ENCODE results near the gene MIOX. TPM values are rescaled to one million over a fixed set of nuclear protein-coding genes. Genes with fewer than 3 reads are reported as not detected.
A peak's percentile ranks its signal among the peaks of the same experiment; 100 is the strongest.

Gene MIOX
- total RNA-seq, 1 donor = not detected

DNA sequence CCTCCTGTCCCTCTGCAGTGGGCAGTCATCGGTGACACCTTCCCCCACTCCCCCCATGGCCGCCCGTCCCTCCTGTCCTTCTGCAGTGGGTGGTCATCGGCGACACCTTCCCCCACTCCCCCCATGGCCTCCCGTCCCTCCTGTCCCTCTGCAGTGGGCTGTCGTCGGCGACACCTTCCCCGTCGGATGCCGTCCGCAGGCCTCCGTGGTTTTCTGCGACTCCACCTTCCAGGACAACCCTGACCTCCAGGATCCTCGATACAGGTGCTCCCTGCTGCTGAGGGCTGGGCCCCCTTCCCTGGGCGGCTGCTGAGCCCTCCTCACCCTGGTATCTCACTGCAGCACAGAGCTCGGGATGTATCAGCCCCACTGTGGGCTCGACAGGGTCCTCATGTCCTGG lies 2.2 kb downstream of the MIOX start:
- H3K4me1 ChIP-seq (ENCODE audit: insufficient read depth, low read length) = no peaks in the 10 kb centered on the region
- no peak overlapping the region for H3K27ac ChIP-seq (ENCODE audit: low read depth, low read length)
- no peaks in the 10 kb centered on the region for H3K27me3 ChIP-seq (ENCODE audit: insufficient read depth, low read length)
- H3K4me3 ChIP-seq (ENCODE audit: insufficient read depth, low read length) = no peak overlapping the region
- no peaks in the 10 kb centered on the region for H3K9me3 ChIP-seq (ENCODE audit: low read depth, low read length)
- H2AFZ ChIP-seq (ENCODE audit: low read length) = no peak overlapping the region
- H3K36me3 ChIP-seq (ENCODE audit: insufficient read depth, low read length) = no peaks in the 10 kb centered on the region
- no peak for TF ChIP-seq CTCF (IDR thresholded peaks at IDR 0.05; ENCODE audit: extremely low read depth, low read depth, low read length)
- H3K4me2 ChIP-seq (ENCODE audit: insufficient read depth, low read length) = no peak overlapping the region
- no peaks in the 10 kb centered on the region for H4K20me1 ChIP-seq (ENCODE audit: insufficient read depth, low read length)
- peak; percentile 52 for DNase-seq (ENCODE audit: insufficient read length, low spot score, missing footprints)
- no peaks in the 10 kb centered on the region for H3K79me2 ChIP-seq (ENCODE audit: insufficient read depth, low read length)

DNA sequence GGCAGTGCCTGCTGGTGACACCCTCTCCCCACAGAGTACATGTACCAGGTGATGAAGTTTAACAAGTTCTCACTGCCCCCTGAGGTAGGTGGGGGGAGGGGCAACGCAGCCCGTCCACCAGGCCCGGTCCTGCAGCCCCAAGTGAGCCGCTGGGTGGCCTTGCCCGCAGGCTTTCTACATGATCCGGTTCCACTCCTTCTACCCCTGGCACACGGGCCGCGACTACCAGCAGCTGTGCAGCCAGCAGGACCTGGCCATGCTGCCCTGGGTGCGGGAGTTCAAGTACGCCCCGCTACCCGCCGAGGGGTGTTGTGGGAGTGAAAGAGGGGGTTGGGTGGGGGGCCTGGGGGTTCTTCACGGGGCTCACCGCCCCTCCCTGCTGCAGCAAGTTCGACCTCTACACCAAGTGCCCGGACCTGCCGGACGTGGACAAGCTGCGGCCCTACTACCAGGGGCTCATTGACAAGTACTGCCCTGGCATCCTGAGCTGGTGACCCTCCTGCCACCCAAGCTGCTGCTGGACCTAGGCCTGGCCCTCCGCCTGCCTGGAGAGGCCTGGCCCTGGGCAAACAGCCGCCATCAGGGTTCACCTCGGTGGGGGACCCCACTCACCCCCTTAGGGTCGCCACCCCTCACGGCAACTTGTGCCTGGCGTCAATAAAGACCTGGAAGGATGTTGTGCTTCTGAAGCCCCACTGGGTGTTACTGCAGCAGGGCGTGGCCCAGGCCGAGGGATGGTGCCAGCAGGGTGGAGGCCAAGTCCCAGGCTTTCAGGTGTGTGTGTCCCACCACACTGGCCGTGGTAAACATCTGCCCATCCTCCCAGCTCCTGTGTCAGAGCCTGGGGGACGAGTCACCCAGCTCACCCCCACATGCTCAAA lies 2.9 kb downstream of the MIOX start:
- Histone ChIP-seq H2AFZ (ENCODE audit: low read length) (no peak overlapping the region), H3K79me2 (ENCODE audit: insufficient read depth, low read length) (no peaks in the 10 kb centered on the region), H3K4me2 (ENCODE audit: insufficient read depth, low read length) (no peak overlapping the region), H3K27ac (ENCODE audit: low read depth, low read length) (no peak overlapping the region), H3K4me1 (ENCODE audit: insufficient read depth, low read length) (no peaks in the 10 kb centered on the region), H3K27me3 (ENCODE audit: insufficient read depth, low read length) (no peaks in the 10 kb centered on the region), H4K20me1 (ENCODE audit: insufficient read depth, low read length) (no peaks in the 10 kb centered on the region), H3K4me3 (ENCODE audit: insufficient read depth, low read length) (no peak overlapping the region), H3K9me3 (ENCODE audit: low read depth, low read length) (no peaks in the 10 kb centered on the region), H3K36me3 (ENCODE audit: insufficient read depth, low read length) (no peaks in the 10 kb centered on the region)
- TF ChIP-seq CTCF (IDR thresholded peaks at IDR 0.05; ENCODE audit: extremely low read depth, low read depth, low read length) = no peak
- peak; percentile 81 for DNase-seq (ENCODE audit: insufficient read length, low spot score, missing footprints)

GRCh38 chr22:50490531-50491308 lies 4.1 kb downstream of the MIOX start:
- DNase-seq (ENCODE audit: insufficient read length, low spot score, missing footprints) = peak; percentile 62
- no peak overlapping the region for H2AFZ ChIP-seq (ENCODE audit: low read length)
- H3K4me3 ChIP-seq (ENCODE audit: insufficient read depth, low read length) = no peak overlapping the region
- H3K4me1 ChIP-seq (ENCODE audit: insufficient read depth, low read length) = no peaks in the 10 kb centered on the region
- H3K4me2 ChIP-seq (ENCODE audit: insufficient read depth, low read length) = no peak overlapping the region
- no peaks in the 10 kb centered on the region for H3K36me3 ChIP-seq (ENCODE audit: insufficient read depth, low read length)
- no peak for TF ChIP-seq CTCF (IDR thresholded peaks at IDR 0.05; ENCODE audit: extremely low read depth, low read depth, low read length)
- no peaks in the 10 kb centered on the region for H3K9me3 ChIP-seq (ENCODE audit: low read depth, low read length)
- no peaks in the 10 kb centered on the region for H3K79me2 ChIP-seq (ENCODE audit: insufficient read depth, low read length)
- H4K20me1 ChIP-seq (ENCODE audit: insufficient read depth, low read length) = no peaks in the 10 kb centered on the region
- H3K27ac ChIP-seq (ENCODE audit: low read depth, low read length) = no peak overlapping the region
- H3K27me3 ChIP-seq (ENCODE audit: insufficient read depth, low read length) = no peaks in the 10 kb centered on the region

DNA sequence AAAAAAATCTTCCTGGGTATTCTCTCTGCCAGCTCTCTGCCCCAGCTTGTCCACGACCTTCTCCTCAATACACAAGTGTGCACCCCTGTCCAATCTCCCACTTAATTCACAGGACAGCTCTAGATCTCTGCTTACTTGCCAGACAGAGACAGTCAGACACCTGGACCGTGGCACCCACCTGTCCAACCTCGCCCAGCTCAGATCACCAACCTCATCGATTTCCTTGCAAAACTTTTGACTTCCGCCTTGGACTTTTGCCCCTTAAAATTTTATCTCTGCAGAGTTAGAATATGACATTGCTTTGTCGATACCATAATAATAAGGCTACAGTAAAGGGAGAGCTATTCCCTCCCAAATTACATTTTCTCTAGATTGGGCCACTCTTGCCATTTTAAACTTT lies 10.4 kb downstream of the MIOX start:
- no peak overlapping the region for H3K4me3 ChIP-seq (ENCODE audit: insufficient read depth, low read length)
- no peaks in the 10 kb centered on the region for H3K36me3 ChIP-seq (ENCODE audit: insufficient read depth, low read length)
- no peak overlapping the region for H3K4me2 ChIP-seq (ENCODE audit: insufficient read depth, low read length)
- H4K20me1 ChIP-seq (ENCODE audit: insufficient read depth, low read length) = peaks cover 2% of the 10 kb centered on the region
- no peak for DNase-seq (ENCODE audit: insufficient read length, low spot score, missing footprints)
- no peak overlapping the region for H2AFZ ChIP-seq (ENCODE audit: low read length)
- H3K27me3 ChIP-seq (ENCODE audit: insufficient read depth, low read length) = no peaks in the 10 kb centered on the region
- no peaks in the 10 kb centered on the region for H3K4me1 ChIP-seq (ENCODE audit: insufficient read depth, low read length)
- H3K27ac ChIP-seq (ENCODE audit: low read depth, low read length) = no peak overlapping the region
- H3K9me3 ChIP-seq (ENCODE audit: low read depth, low read length) = no peaks in the 10 kb centered on the region
- no peaks in the 10 kb centered on the region for H3K79me2 ChIP-seq (ENCODE audit: insufficient read depth, low read length)
- TF ChIP-seq CTCF (IDR thresholded peaks at IDR 0.05; ENCODE audit: extremely low read depth, low read depth, low read length) = no peak
